ENCODE results near the gene JADE2.
"Not testable (repeated sequence)": the region's sequence is repeated elsewhere in the genome, so short reads cannot be mapped to it uniquely, and the experiment has no call there.

GRCh38 chr5:134499905-134500304 is 25.6 kb upstream of the JADE2 start:
- not testable (repeated sequence) for TF ChIP-seq POLR2AphosphoS5 (IDR thresholded peaks at IDR 0.05; ENCODE audit: low read depth, low read length); CEBPB (IDR thresholded peaks at IDR 0.05; ENCODE audit: low read depth, low read length); ATF3 (IDR thresholded peaks at IDR 0.05; ENCODE audit: insufficient read depth, low read depth, low read length); JUND (IDR thresholded peaks at IDR 0.05; ENCODE audit: low read length); SP1 (IDR thresholded peaks at IDR 0.05; ENCODE audit: low read depth, low read length); ASH2L (IDR thresholded peaks at IDR 0.05; ENCODE audit: low read length); SUZ12 (IDR thresholded peaks at IDR 0.05; ENCODE audit: low read length); RAD21 (IDR thresholded peaks at IDR 0.05 in 1 of 2, conservative IDR thresholded peaks at IDR 0.05 in 1 of 2; ENCODE audit: low read depth in 2 of 2, low read length in 2 of 2); CTCF (IDR thresholded peaks at IDR 0.05; ENCODE audit: control extremely low read depth in 1 of 3, insufficient read depth in 1 of 3, low read depth in 1 of 3, low read length in 3 of 3); CHD2 (IDR thresholded peaks at IDR 0.05; ENCODE audit: low read length)

All from H1 (cell line).